Naive B cell (primary cell): ENCODE data around the gene SAP30BP. TPM values are rescaled to one million over a fixed set of nuclear protein-coding genes. Genes with fewer than 3 reads are reported as not detected.

ENCODE experiments used
- ATAC-seq, 2 donors: fragments of 150-1000 bp; cut with Tn5 transposase; 2 replicates each; pipeline ENCODE4 v1.10.0; 2021; ENCODE audit warnings: low read depth in 2 of 2, mild to moderate bottlenecking in 2 of 2, moderate library complexity in 2 of 2
- DNase-seq: peaks from one replicate; pipeline ENCODE4 v3.0.0; 2022
- H3K27ac Mint-ChIP-seq, 6 donors: one replicate each; pipeline ENCODE4 v1.8.0; 2020 to 2022; ENCODE audit warnings: mild to moderate bottlenecking in 6 of 6, mixed read lengths in 6 of 6, moderate library complexity in 5 of 6, inconsistent platforms in 2 of 6
- H3K27me3 Mint-ChIP-seq, 3 donors: one replicate each; pipeline ENCODE4 v1.8.0; 2021 to 2022; ENCODE audit warnings: mixed read lengths in 3 of 3, mild to moderate bottlenecking in 1 of 3
- H3K36me3 Mint-ChIP-seq, 2 donors: one replicate each; pipeline ENCODE4 v1.8.0; 2020 to 2022; ENCODE audit warnings: mixed read lengths in 2 of 2, inconsistent platforms in 1 of 2, mild to moderate bottlenecking in 1 of 2
- H3K4me1 Mint-ChIP-seq, 3 donors: one replicate each; pipeline ENCODE4 v1.8.0; 2020 to 2022; ENCODE audit warnings: mixed read lengths in 3 of 3, inconsistent platforms in 1 of 3, mild to moderate bottlenecking in 1 of 3, moderate library complexity in 1 of 3
- H3K4me3 Mint-ChIP-seq, 8 donors: one replicate each; pipeline ENCODE4 v1.8.0; 2020 to 2022; ENCODE audit warnings: mild to moderate bottlenecking in 8 of 8, mixed read lengths in 8 of 8, moderate library complexity in 8 of 8, inconsistent platforms in 2 of 8
- H3K9me3 Mint-ChIP-seq, 7 donors: one replicate each; pipeline ENCODE4 v1.8.0; 2020 to 2022; ENCODE audit warnings: mixed read lengths in 7 of 7, mild to moderate bottlenecking in 5 of 7, inconsistent platforms in 2 of 7, moderate library complexity in 1 of 7
- polyA plus RNA-seq, 6 donors: library from polyadenylated mRNA; unstranded; fragments of 300-500 nt; fragmentation: Illumina TruSeq; gene quantifications; one replicate each; pipeline ENCODE4 v1.2.3, GENCODE V29; 2021; ENCODE audit warnings: low read depth in 6 of 6

Gene SAP30BP
- polyA plus RNA-seq, 6 donors from 2014 or later, result 72.3 to 105 (median 95.6) TPM

DNA sequence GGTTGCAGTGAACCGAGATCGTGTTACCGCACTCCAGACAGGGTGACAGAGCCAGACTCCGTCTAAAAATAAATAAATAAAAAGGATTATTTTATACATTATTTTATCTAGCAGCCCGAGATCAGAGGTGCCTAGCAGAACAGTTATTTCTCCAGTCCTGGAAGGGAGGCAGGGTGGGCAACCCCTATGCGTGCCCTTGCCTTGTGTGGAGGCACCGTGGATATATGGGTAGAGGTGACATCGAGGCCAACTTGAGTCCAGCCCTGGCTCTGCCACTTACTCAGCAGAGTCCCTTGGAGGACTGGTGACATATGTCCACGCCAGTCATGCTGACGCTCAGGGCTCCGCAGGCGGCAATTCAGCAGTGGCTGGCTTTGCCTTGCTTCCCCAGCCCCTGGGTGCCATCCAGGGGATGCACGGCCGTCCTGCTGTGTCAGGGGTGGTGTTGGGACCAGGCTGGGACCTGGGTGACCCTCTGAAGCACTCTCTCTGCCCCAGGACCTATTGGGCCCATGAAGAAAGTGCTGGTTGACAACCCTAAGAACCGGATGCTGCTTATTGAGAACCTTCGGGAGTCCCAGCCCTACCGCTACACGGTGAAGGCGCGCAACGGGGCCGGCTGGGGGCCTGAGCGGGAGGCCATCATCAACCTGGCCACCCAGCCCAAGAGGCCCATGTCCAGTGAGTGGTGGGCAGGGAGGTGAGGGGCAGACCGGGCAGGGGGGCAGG, 84.7 kb downstream of the SAP30BP start:
- Mint-ChIP-seq H3K27ac (no peak overlapping the region), H3K27me3 (peaks cover 0 to 4% (median 0%) of the 10 kb centered on the region in 3 donors), H3K9me3 (no peaks in the 10 kb centered on the region), H3K36me3 (no peaks in the 10 kb centered on the region), H3K4me3 (peak overlapping the region in 3 of 8 donors; percentile 47 to 61 (median 56)), H3K4me1 (peaks cover 17 to 28% (median 23%) of the 10 kb centered on the region in 3 donors)
- no peak for ATAC-seq
- no peak for DNase-seq

DNA sequence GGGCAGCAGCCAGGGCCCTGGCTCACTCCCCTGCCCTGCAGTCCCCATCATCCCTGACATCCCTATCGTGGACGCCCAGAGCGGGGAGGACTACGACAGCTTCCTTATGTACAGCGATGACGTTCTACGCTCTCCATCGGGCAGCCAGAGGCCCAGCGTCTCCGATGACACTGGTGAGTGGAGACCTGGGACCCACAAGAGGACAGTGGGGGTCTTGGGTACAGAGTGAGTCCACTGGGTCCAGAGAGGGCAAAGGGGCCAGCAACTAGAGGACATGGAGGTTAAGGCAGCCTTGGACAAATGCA, 85.2 kb downstream of the SAP30BP start:
- ATAC-seq, result no peak
- Mint-ChIP-seq H3K36me3 (no peaks in the 10 kb centered on the region), H3K9me3 (no peaks in the 10 kb centered on the region), H3K27me3 (peaks cover 0 to 4% (median 0%) of the 10 kb centered on the region in 3 donors), H3K4me3 (peak overlapping the region in 4 of 8 donors; percentile 24 to 61 (median 47)), H3K4me1 (peaks cover 17 to 28% (median 23%) of the 10 kb centered on the region in 3 donors), H3K27ac (peak overlapping the region in 1 of 6 donors; percentile 90)
- DNase-seq, result no peak

DNA sequence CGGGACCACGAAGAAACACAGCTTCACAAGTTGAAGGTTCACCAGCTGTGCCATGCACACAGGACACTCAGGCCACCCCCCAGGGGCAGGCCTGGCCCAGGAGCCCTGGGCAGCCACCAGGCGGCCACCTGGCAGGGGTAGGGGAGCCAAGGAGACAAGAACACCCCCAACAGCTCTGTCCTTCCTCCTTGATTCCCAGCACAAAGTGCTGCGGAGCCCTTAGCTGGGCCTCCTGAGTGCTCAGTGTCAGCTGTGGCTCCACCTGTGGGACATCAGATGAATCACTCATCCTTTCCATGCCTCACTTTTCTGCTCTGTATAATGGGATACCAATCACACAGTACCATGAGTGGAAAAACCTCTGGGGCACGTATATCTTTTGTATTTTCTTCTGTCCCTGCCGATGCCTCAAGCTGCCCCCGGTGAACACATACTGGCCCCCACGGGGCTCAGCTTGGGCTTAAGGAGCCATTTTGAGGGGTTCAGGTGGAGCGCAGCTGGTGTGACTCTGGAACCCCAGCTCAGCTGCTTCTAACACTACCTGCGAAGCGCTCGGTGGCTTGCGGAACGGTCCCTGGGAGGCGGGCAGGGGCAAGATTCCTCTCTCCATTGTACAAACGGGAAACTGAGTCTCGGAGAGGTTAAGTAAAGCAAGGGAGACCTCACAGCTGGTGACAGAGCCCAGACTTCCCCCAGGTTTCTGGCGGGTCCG, 85.8 kb downstream of the SAP30BP start:
- H3K36me3 Mint-ChIP-seq, result no peaks in the 10 kb centered on the region
- H3K27ac Mint-ChIP-seq, result no peak overlapping the region

DNA sequence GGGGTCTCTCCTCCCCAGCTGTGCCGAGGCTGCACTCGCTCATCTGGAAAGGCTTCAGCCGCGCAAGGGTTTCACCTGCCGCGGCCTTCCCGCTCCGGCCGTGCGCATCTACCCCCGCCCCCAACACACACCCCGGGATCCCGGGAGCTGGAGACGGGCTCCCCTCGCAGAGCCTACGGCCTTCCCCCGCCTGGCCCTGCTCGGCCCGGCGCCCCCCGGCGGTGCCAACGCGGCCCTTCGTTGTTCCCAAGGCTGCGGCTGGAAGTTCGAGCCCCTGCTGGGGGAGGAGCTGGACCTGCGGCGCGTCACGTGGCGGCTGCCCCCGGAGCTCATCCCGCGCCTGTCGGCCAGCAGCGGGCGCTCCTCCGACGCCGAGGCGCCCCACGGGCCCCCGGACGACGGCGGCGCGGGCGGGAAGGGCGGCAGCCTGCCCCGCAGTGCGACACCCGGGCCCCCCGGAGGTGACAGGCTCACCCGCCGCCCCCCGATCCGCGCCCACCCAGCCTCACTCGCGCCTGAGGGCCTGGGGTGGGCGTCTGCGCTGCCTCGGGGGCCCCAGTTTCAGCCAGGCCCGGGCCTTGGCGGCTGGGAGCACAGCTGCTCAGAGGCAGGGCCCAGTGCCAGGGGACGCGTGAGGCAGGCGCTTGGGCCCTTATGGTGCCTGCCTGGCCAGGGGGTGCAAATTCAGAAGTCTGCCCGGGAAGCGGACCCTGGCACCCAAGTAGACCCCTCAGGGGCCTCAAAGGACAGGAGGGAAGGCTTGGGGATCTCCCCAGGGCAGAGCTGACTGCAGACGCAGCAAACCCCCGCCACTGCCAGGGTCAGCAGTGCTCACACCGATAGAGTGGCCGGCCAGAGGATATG, 86.6 kb downstream of the SAP30BP start:
- peak; percentile 77 for DNase-seq
- peak; percentile 80 to 82 for ATAC-seq
- Mint-ChIP-seq H3K4me1 (peaks cover 12 to 21% (median 16%) of the 10 kb centered on the region in 3 donors), H3K4me3 (peak overlapping the region; percentile 51 to 84 (median 68)), H3K27ac (no peak overlapping the region), H3K27me3 (no peaks in the 10 kb centered on the region), H3K36me3 (no peaks in the 10 kb centered on the region), H3K9me3 (no peaks in the 10 kb centered on the region)

More for the DNA sequence above, 85.8 kb downstream of the SAP30BP start:
- Mint-ChIP-seq H3K27me3 (no peaks in the 10 kb centered on the region), H3K4me3 (peak overlapping the region; percentile 51 to 84 (median 68)), H3K9me3 (no peaks in the 10 kb centered on the region), H3K4me1 (peaks cover 12 to 23% (median 18%) of the 10 kb centered on the region in 3 donors)
- ATAC-seq, result no peak
- no peak for DNase-seq

DNA sequence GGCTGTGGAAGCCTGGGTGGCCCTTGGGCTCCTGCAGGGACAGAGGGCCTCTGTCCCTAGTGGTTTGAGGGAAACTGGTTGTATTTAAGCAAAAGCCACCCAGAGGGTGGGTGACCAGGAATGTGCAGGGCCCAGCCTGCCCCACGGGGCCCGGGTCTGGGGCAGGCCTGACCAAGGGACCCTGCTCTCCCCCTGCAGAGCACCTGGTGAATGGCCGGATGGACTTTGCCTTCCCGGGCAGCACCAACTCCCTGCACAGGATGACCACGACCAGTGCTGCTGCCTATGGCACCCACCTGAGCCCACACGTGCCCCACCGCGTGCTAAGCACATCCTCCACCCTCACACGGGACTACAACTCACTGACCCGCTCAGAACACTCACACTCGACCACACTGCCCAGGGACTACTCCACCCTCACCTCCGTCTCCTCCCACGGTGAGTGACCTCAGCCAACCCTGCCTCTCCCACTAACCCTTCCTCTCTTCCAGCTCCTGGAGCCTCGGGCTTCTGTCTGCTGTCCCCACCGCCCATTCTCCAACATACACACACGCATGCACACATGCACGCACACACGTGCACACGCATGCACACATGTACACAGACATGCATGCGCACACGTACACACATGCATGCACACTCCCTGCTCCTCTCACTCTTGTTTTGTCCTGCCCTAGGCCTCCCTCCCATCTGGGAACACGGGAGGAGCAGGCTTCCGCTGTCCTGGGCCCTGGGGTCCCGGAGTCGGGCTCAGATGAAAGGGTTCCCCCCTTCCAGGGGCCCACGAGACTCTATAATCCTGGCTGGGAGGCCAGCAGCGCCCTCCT, 87.5 kb downstream of the SAP30BP start:
- H3K4me3 Mint-ChIP-seq, result peak overlapping the region in 7 of 8 donors; percentile 73 to 86 (median 76)
- no peaks in the 10 kb centered on the region for H3K9me3 Mint-ChIP-seq
- DNase-seq (no peak), ATAC-seq (no peak)
- H3K36me3 Mint-ChIP-seq, result no peaks in the 10 kb centered on the region
- no peaks in the 10 kb centered on the region for H3K27me3 Mint-ChIP-seq
- peak overlapping the region in 3 of 6 donors; percentile 65 to 74 (median 73) for H3K27ac Mint-ChIP-seq
- peaks cover 11 to 19% (median 14%) of the 10 kb centered on the region in 3 donors for H3K4me1 Mint-ChIP-seq

DNA sequence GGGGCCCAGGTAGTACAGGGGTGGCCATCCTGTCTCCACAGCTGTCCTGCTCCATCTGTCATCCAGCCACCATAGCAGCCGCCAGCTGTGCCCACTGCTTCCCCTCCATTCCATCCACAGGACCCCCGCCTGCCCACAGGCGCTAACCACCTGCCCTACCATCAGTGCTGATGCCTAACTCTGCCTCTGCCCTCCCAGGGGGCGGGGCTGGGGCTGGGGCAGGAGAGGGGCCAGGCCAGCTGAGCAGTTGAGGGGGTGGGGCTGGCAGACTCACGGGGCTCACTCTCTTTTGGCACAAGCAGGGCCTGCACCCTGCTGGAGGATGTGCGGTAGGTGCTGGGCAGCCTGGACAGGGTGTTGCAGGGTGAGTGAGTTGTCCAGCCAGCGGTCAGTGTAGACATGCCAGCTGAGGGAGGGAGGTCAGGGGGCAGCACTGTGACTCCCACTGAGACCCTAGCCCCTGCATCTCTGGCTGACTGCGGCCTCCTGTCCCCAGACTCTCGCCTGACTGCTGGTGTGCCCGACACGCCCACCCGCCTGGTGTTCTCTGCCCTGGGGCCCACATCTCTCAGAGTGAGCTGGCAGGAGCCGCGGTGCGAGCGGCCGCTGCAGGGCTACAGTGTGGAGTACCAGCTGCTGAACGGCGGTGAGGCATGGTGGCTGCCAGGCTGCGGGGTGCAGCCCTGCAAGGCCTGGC, 88.2 kb downstream of the SAP30BP start:
- H3K27ac Mint-ChIP-seq, result peak overlapping the region in 1 of 6 donors; percentile 65
- H3K4me3 Mint-ChIP-seq, result peak overlapping the region in 4 of 8 donors; percentile 74 to 86 (median 75)
- ATAC-seq (no peak), DNase-seq (no peak)
- no peaks in the 10 kb centered on the region for H3K36me3 Mint-ChIP-seq
- no peaks in the 10 kb centered on the region for H3K27me3 Mint-ChIP-seq
- H3K9me3 Mint-ChIP-seq, result no peaks in the 10 kb centered on the region
- peaks cover 6 to 13% (median 8%) of the 10 kb centered on the region in 3 donors for H3K4me1 Mint-ChIP-seq

DNA sequence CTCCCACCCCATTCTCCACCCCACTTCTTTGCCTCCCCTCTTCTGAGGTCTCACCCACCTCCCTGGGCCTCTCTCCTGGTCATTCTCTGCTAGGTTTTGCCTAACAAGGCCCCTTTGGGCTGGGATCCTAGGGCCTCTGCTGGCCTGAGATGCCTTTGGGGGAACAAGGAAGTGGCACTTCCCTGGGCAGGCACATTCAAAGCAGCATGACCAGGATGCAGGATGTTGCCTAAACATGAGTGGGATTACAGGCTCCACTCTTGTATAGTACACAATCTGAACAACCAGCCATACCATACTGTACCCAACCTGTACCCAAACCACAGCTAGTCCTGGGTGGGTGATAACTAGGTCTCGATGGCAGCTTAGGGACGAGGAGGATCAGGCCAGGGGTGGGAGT, 88.9 kb downstream of the SAP30BP start:
- Mint-ChIP-seq H3K4me3 (peak overlapping the region in 3 of 8 donors; percentile 26 to 76 (median 43)), H3K9me3 (no peaks in the 10 kb centered on the region), H3K27ac (no peak overlapping the region), H3K27me3 (no peaks in the 10 kb centered on the region), H3K4me1 (peaks cover 6 to 13% (median 8%) of the 10 kb centered on the region in 3 donors), H3K36me3 (no peaks in the 10 kb centered on the region)
- DNase-seq (no peak), ATAC-seq (no peak)

DNA sequence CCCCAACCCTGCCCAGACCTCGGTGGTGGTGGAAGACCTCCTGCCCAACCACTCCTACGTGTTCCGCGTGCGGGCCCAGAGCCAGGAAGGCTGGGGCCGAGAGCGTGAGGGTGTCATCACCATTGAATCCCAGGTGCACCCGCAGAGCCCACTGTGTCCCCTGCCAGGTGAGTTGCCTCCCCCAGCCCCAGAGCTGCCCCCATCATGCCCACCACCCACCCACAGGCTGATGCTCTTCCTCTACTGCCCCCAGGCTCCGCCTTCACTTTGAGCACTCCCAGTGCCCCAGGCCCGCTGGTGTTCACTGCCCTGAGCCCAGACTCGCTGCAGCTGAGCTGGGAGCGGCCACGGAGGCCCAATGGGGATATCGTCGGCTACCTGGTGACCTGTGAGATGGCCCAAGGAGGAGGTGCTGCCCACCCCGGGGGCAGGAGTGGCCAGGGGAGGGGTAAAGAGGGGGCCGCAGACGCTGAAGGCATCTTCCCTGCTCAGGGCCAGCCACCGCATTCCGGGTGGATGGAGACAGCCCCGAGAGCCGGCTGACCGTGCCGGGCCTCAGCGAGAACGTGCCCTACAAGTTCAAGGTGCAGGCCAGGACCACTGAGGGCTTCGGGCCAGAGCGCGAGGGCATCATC, 89.4 kb downstream of the SAP30BP start:
- H3K4me1 Mint-ChIP-seq, result peaks cover 6 to 13% (median 8%) of the 10 kb centered on the region in 3 donors
- H3K27me3 Mint-ChIP-seq, result no peaks in the 10 kb centered on the region

DNA sequence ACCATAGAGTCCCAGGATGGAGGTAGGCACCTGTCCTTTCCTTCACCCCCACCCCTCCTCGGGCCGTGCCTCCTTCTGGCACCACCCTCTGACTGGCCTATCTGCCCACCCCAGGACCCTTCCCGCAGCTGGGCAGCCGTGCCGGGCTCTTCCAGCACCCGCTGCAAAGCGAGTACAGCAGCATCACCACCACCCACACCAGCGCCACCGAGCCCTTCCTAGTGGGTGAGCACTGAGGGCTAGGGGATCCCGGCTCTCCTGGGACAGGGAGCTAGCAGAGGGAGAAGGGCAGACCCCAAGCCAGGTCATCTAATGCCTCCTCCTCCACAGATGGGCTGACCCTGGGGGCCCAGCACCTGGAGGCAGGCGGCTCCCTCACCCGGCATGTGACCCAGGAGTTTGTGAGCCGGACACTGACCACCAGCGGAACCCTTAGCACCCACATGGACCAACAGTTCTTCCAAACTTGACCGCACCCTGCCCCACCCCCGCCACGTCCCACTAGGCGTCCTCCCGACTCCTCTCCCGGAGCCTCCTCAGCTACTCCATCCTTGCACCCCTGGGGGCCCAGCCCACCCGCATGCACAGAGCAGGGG, 90.0 kb downstream of the SAP30BP start:
- DNase-seq, result no peak
- peaks cover 6 to 13% (median 8%) of the 10 kb centered on the region in 3 donors for H3K4me1 Mint-ChIP-seq
- no peaks in the 10 kb centered on the region for H3K27me3 Mint-ChIP-seq
- H3K9me3 Mint-ChIP-seq, result no peaks in the 10 kb centered on the region
- no peak for ATAC-seq
- no peak overlapping the region for H3K27ac Mint-ChIP-seq
- H3K4me3 Mint-ChIP-seq, result no peak overlapping the region
- no peaks in the 10 kb centered on the region for H3K36me3 Mint-ChIP-seq

More for the DNA sequence above, 89.4 kb downstream of the SAP30BP start:
- Mint-ChIP-seq H3K4me3 (peak overlapping the region in 1 of 8 donors; percentile 15), H3K36me3 (no peaks in the 10 kb centered on the region), H3K27ac (no peak overlapping the region), H3K9me3 (no peaks in the 10 kb centered on the region)
- no peak for ATAC-seq
- no peak for DNase-seq
